HG03025 (cell line): Measurements from ENCODE around the gene TMEM41B.
"Not testable (repeated sequence)": the region's sequence is repeated elsewhere in the genome, so short reads cannot be mapped to it uniquely, and the experiment has no call there.

Source experiments
- ATAC-seq: cut with Tn5 transposase; IDR thresholded peaks from one replicate; pipeline ENCODE4 v1.9.1; 2021; ENCODE audit warnings: mild to moderate bottlenecking, moderate library complexity; ENCODE audit not compliant: unreplicated experiment, low FRiP score

The TMEM41B gene, protein sequence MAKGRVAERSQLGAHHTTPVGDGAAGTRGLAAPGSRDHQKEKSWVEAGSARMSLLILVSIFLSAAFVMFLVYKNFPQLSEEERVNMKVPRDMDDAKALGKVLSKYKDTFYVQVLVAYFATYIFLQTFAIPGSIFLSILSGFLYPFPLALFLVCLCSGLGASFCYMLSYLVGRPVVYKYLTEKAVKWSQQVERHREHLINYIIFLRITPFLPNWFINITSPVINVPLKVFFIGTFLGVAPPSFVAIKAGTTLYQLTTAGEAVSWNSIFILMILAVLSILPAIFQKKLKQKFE

DNA sequence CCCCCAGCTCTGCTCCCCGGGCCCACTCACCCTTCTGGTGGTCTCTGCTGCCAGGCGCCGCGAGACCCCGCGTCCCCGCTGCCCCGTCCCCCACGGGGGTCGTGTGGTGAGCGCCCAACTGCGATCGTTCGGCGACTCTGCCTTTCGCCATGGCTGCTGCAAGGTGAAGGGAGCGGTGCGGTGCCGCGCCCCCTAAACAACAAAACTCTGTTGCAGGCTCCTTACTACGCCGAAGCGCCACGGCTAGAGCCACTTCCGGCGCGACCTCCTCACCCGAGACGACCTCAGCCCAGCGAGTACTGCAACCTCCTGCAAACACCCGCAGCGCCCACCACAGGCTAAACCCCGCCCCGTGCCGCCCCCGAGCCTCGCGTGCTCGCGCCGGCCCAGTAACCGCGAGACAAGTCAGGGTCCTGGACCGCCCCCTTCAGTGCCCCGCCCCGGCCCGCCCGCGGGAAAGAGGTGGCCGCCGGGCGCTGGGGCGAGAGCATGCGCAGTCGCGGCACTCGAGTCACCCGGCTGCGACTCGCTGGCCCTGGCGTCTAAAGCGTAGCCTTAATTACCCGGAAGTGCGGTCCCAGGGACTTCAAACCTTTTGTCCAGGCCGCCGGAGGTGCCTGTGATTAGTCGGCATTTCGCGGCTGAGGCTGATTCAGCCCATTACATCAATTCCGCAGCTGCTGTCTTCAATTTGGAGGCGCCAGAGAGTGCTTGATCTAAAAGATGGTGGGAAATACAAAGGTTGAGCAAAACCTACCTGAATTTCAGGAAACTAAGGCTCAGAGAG is at the start of gene TMEM41B:
TSS of gene TMEM41B (minus strand) at position 303 of the 787 bp plus-strand sequence. CDS start at position 151, 152 bp downstream.
- peak; percentile 93 for ATAC-seq

DNA sequence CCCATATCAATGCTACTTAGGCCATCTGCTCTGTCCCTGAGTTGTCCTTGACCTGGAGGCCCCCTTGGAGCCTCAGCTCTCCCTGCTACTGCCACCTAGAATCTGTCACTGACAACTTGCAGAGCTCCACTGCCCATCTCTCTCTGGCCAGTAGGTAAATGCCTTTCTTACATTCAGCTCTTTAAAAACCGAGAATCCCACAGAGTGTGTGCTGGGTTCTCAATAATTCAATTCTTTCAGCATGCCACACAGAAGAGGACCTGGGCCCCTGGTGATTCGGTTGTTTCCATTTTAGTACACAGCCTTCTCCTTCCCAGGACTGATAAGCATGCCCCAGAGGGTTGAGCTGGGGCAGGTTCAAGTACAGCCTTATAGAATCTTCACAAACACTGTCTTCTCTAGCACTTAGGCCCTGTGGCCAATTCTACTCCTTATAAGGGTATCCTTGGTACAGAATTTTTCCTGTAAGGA is 48.0 kb upstream of the TMEM41B start:
- no peak for ATAC-seq

DNA sequence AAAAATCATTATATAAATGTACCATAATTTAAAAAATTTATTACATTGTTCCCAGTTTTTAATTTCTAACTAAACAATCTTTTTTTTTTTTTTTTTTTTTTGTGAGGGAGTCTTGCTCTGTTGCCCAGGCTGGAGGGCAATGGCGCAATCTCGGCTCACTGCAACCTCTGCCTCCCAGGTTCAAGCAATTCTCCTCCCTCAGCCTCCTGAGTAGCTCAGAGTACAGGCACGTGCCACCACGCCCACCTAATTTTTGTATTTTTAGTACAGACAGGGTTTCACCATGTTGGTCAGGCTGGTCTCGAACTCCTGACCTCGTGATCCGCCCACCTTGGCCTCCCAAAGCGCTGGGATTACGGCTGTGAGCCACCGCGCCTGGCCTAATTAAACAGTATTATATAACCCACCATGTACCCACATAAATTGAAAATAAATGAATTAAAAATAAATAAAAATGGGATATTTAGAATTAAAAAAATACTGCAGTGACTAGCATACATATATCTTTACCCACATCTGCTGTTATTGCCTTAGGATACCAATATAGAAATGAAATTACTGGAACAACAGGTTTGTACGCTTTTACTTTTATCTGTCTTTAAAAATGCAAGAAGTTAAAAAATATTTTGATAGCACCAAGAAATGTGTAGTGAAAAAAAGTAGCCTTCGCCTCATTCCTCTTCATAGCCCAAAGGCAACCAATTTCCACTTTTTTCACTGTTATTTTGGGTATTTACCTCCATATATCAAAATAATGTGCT is 46.6 kb upstream of the TMEM41B start:
- not testable (repeated sequence) for ATAC-seq

DNA sequence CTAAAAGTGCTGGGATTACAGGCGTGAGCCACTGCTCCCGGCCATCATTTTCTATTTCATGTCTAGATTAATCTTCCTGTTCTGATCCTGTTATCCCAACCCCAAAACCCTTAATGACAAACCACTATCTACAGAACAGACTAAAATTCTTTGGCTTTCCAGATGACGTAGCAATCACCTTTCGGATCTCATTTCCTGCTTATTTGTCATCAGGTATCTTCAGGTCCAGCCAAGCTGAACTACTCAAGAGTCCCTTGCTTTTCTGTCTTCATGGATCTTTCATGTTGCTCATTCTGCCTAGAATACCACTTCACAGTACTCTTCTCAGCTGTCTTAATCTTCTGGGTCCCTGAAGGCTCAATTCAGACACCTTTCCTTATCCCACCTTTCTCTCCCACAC is 42.6 kb upstream of the TMEM41B start:
- no peak for ATAC-seq

DNA sequence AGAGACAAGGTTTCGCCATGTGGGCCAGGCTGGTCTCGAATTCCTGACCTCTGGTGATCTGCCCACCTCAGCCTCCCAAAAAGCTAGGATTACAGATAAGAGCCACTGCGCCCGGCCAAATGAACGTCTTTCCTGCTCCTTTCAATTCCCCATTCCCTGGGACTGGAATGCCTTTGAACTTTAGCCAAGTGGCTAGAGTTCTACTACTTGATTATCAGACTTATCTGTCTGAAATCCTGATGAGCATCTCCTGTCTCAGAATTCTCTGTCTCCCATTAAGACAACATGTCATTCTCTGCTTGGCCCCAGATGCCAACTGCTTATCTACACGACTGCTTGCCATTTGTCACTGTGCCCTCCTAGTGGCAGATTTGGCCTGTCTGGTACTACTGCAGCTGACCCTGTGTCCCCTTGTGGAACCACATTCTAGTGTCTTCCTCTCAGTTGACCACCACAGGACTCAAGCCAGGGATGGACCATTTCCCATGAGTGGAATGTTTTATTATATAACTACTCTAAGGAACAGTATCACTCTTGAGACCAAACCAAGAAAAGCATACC is 37.0 kb upstream of the TMEM41B start:
- no peak for ATAC-seq

DNA sequence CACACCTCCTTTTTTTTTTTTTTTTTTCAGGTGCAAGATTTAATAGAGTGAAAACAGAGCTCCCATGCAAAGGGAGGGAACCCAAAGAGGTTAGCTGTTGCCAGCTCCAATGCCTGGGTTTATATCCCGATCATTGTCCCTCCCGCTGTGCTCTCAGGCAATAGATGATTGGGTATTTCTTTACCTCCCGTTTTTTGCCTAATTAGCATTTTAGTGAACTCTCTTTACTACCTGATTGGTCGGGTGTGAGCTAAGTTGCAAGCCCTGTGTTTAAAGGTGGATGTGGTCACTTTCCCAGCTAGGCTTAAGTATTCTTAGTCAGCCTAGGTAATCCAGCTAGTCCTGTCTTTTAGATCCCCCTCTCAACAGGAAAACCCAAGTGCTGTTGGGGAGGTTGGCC is 33.4 kb upstream of the TMEM41B start:
- not testable (repeated sequence) for ATAC-seq

DNA sequence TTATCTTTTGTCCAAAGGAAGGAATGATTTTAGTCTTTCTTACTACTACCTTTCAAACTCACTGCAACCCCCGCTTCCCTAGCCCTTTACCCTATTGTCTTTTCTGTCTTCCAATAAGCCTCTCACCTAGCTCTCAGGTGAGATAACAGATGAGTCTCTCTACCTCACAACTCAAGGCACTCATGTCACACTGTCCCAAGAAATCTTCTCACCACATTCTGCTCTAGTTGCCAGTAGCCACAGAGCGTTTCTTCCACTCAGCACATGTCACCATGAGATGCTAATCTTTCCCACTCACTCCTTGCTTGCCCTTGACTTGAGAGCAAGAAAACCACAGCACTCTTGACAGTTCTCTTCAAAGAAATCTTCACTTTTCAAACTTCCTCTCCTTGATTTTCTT is 32.7 kb upstream of the TMEM41B start:
- no peak for ATAC-seq

DNA sequence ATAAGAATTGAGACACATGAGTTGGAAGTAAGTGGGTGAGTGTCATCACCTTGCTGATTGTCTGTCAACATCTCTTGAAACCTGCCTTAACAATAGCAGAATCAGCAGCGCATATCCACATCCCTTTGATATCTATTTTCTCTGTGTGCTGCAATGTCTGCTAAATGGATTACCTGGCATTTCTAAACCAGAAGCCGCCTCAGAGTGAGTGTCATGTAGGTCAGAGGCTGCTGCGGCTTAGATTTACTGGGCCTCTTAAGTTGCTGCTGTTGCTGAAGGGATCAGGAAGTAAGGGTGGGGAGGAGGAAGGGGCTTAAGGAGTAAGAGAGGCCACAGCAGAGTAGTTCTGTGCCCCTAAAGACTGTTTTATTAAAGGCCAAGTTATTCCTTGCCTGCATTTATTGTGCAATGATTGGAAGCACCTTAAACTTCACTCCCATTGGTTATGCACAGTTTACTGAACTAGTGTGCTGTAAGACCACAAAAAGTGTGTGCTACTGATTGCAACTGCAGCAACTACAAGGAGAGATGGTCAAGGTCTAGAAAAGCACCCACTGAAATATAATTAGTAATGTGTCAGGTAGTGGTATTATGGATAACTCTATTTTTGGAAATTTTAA is 29.8 kb upstream of the TMEM41B start:
- no peak for ATAC-seq

DNA sequence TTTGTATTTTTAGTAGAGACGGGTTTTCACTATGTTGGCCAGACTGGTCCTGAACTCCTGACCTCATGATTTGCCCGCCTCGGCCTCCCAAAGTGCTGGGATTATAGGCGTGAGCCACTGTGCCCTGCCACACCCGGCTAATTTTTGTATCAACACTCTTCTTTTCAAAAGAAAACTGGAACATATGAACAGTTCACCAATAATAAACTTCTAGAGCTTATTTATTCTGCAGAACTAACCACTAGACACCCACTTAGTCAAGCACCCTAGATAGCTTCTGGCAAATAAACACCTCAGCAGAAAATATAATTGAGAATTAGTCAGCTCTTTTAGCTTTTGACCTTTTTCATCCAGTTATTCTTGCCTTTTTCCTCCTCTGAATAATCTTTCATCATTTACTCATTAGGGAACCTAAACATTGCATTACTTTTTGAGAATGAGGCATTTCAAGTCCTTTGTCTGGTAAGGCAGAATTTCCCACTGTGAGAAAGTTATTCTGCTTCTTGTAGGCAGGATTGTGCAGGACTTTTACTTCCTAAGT is 27.3 kb upstream of the TMEM41B start:
- no peak for ATAC-seq

DNA sequence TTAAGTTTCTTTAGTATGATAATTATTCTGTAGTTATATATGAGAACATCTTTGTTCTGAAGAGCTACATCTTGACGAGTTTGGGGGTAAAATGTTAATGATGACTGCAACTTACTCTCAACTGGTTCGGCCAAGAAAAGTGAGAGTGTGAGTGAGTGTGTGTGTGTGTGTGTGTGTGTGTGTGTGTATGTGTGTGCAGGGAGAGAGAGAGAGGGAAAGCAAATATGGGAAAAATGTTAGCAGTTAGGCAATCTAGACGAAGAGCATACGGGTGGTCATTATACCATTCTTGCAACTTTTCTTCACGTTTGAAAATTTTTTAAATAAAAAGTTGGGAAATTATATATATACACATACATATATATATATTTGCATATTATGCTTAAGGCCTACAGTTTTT is 18.3 kb upstream of the TMEM41B start:
- ATAC-seq: no peak

DNA sequence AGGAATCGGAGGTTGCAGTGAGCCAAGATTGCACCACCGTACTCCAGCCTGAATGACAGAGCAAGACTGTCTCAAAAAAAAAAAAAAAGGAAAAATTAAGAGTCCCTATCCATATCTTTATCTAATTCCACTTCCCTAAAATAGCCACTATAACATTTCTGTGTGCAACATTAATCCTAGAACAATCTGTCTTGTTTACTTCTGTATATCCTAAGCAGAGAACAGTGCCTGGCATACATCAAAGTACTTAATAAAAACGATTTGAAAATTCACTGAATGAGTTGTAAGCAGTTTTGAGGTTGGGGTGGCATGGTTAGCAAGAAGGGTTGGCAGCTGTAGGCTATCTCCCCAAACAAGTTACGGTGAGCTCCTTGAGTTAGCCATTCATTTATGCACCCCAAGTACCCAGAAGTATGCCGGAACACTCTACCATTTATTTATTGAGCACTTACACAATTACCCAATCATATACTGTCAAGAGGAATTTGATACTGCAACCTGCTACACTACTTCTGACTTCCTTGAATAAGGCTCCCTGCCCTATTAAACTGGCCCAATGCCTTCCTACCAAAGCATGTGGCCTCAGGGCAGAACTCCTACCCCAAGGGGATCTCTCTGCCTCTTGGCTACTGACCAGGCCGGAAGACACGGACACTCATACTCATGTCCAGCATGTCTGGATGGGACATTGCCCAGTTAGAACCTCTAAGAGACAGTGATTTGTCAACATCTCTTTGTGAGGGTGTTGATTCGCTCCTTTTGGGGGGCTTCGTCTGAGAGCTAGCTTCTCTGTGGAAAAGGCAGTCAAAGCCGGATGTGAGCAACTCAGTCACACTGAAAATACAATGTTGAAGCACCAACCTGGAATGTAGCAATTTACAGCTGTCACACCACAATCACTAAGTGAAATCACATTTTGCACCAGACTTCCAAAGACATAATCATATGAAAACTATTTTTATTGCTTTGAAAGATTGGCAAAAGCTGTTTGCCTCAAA is 16.3 kb upstream of the TMEM41B start:
- ATAC-seq: no peak

DNA sequence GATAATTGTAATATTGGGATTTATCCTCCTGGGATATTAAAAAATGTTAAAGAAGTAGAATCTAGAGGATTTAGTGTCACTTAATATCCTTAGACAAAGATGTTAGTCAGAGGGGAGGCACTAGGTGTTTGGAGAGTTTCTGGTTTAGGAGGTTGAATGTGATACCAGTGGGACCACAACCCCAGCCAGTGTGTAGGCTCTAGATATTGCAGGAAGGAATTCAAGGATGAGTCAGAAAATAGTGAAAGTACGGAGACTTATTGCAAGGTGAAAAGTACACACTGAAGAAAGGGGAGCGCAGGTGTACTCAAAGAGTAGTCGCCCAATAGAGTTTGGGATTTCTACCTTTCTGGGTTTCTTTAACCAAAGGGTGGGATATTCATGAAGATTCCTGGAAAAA is 5.7 kb upstream of the TMEM41B start:
- ATAC-seq: no peak

DNA sequence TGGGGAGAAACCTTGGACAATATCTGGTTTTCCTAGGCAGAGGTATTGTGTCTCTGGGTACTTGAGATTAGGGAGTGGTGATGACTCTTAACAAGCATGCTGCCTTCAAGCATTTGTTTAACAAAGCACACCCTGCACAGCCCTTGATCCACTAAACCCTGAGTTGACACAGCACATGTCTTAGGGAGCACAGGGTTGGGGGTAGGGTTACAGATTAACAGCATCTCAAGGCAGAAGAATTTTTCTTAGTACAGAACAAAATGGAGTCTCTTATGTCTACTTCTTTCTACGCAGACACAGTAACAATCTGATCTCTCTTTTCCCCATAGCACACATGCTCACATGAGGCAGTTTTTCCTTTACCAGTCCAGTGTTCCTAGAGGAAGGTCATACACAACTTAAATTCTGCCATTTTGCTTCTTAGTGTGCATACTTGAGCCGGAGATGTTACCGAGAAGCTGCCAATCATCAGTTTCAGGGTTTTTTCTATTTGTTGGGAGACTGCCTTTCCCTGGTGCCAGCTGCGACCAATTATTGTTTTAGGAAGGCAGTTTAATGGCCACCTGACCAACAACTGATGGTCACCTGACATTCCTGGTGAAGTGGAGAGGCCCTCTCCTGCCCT is 5.1 kb upstream of the TMEM41B start:
- not testable (repeated sequence) for ATAC-seq

DNA sequence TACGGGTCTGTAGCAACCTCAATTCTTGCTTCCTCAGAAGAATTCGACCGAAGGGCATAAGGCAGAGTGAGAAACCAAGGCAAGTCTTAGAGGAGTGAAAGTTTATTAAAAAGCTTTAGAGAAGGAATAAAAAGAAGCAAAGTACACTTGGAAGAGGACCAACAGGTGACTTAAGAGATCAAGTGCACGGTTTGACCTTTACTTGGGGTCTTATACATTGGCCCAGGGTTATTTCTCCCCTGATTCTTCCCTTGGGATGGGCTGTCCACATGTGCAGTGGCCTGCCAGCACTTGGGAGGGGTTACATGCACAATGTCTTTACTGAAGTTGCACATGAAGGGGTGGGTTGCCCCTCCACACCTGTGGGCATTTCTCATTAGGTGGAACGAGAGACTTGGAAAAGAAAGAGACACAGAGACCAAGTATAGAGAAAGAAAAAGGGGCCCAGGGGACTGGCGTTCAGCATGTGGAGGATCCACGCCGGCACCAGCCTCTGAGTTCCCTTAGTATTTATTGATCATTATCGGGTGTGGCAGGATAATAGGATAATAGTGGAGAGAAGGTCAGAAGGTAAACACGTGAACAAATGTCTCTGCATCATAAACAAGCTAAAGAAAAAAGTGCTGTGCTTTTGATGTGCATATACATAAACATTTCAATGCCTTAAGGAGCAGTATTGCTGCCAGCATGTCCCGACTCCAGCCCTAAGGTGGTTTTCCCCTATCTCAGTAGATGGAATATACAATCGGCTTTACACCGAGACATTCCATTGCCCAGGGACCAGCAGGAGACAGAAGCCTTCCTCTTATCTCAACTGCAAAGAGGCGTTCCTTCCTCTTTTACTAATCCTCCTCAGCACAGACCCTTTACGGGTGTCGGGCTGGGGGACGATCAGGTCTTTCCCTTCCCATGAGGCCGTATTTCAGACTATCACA is 4.3 kb upstream of the TMEM41B start:
- not testable (repeated sequence) for ATAC-seq

DNA sequence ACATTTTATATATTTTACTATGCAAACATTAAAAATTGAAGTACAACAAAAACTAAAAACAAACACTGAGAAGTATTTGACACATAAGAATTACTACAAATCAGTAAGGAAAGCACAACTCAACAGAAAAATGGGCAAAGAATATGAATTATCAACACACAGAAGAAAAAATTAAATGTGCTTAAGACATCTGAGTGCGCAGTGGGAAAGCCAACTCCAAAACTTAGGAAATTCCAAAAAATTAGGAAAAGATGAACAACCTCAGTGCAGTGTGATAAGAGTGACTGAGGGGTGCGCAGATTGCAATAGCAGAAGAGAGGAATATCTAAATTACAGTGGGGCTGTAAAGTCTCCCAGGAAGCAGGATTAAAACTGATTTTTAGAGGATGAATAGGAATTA is 1.9 kb upstream of the TMEM41B start:
- ATAC-seq: no peak

DNA sequence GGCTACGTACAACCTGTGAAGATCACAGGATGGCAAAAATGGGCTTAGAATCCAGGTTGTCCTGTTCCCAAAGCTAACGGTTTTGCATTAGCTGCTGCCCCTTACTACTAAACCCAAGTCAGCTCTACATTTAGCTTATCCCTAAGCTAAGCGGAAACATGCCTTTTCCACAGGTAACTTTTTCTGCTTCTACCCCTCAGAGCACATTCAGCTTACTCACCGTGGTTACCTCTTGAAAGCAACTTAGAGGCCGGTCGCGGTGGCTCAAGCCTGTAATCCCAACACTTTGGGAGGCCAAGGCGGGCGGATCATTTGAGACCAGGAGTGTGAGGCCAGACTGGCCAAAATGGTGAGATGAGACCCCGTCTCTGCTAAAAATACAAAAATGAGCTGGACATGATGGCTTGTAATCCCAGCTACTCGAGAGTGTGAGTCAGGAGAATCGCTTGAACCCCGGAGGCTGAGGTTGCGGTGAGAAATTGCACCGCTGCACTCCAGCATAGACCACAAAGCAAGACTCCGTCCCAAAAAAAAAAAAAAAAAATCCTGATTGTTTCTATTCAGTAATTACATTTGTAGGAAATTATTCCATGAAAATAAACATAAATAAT is 790 bp upstream of the TMEM41B start:
- ATAC-seq: no peak
